IPS-20b (cell line): ENCODE data around the gene ATP9A.

Experiments used
- H3K27ac ChIP-seq: one replicate; pipeline ENCODE4 v1.5.1; 2013; ENCODE audit warnings: low read length
- H3K27me3 ChIP-seq: 2 replicates; pipeline ENCODE4 v1.6.1; 2013; ENCODE audit warnings: mild to moderate bottlenecking, low read length, inconsistent platforms; ENCODE audit not compliant: insufficient read depth
- H3K36me3 ChIP-seq: 2 replicates; pipeline ENCODE4 v1.6.1; 2013; ENCODE audit warnings: low read depth, mild to moderate bottlenecking, inconsistent platforms, low read length, moderate library complexity; ENCODE audit not compliant: insufficient read depth
- H3K4me1 ChIP-seq: 2 replicates; pipeline ENCODE4 v1.6.1; 2013; ENCODE audit warnings: mild to moderate bottlenecking, control low read depth, inconsistent platforms, low read length, moderate library complexity; ENCODE audit not compliant: insufficient read depth
- H3K4me3 ChIP-seq: 2 replicates; pipeline ENCODE4 v1.5.1; 2013; ENCODE audit warnings: mild to moderate bottlenecking, low read length, inconsistent platforms
- H3K9ac ChIP-seq: 2 replicates; pipeline ENCODE4 v1.6.1; 2013; ENCODE audit warnings: low read depth, mild to moderate bottlenecking, inconsistent platforms, low read length, moderate library complexity
- H3K9me3 ChIP-seq: 2 replicates; pipeline ENCODE4 v1.6.1; 2013; ENCODE audit warnings: mild to moderate bottlenecking, low read depth, low read length, inconsistent platforms; ENCODE audit not compliant: insufficient read depth

The ATP9A gene

GRCh38 chr20:51713213-51713598 lies 55.0 kb downstream of the ATP9A start:
- no peak overlapping the region for H3K4me3 ChIP-seq
- no peaks in the 10 kb centered on the region for H3K27me3 ChIP-seq
- no peak overlapping the region for H3K27ac ChIP-seq
- H3K9ac ChIP-seq, result no peak overlapping the region
- no peaks in the 10 kb centered on the region for H3K36me3 ChIP-seq
- peaks cover 17% of the 10 kb centered on the region for H3K4me1 ChIP-seq
- H3K9me3 ChIP-seq, result no peaks in the 10 kb centered on the region

GRCh38 chr20:51712501-51713212 lies 55.5 kb downstream of the ATP9A start:
- no peaks in the 10 kb centered on the region for H3K36me3 ChIP-seq
- no peaks in the 10 kb centered on the region for H3K9me3 ChIP-seq
- no peak overlapping the region for H3K9ac ChIP-seq
- no peaks in the 10 kb centered on the region for H3K27me3 ChIP-seq
- H3K4me3 ChIP-seq, result no peak overlapping the region
- H3K4me1 ChIP-seq, result peaks cover 17% of the 10 kb centered on the region
- H3K27ac ChIP-seq, result no peak overlapping the region

GRCh38 chr20:51711426-51711825 lies 56.8 kb downstream of the ATP9A start:
- Histone ChIP-seq H3K27ac (peak overlapping the region; percentile 0), H3K9ac (peak overlapping the region; percentile 56; the same call in 1 of the 2 replicates), H3K9me3 (no peaks in the 10 kb centered on the region), H3K4me3 (peak overlapping the region; percentile 39; the same call in 1 of the 2 replicates), H3K36me3 (no peaks in the 10 kb centered on the region), H3K27me3 (no peaks in the 10 kb centered on the region), H3K4me1 (peaks cover 17% of the 10 kb centered on the region)

- no peaks in the 10 kb centered on the region for H3K9me3 ChIP-seq
- H3K36me3 ChIP-seq, result no peaks in the 10 kb centered on the region
- H3K4me1 ChIP-seq, result peaks cover 24% of the 10 kb centered on the region
- peak overlapping the region; percentile 3 for H3K27ac ChIP-seq
- peak overlapping the region; percentile 56; the same call in 1 of the 2 replicates for H3K9ac ChIP-seq
- H3K4me3 ChIP-seq, result peak overlapping the region; percentile 39; the same call in 1 of the 2 replicates
- no peaks in the 10 kb centered on the region for H3K27me3 ChIP-seq
Observed at GRCh38 chr20:51710361-51710894, 57.8 kb downstream of the ATP9A start.

GRCh38 chr20:51705400-51705799 lies 62.8 kb downstream of the ATP9A start:
- Histone ChIP-seq H3K9ac (0 out of 2 replicates have a peak overlapping the region, but pooled peaks have one; percentile 24), H3K27me3 (no peaks in the 10 kb centered on the region), H3K4me1 (peaks cover 34% of the 10 kb centered on the region), H3K9me3 (no peaks in the 10 kb centered on the region), H3K27ac (no peak overlapping the region), H3K4me3 (peak overlapping the region; percentile 13; the same call in 1 of the 2 replicates), H3K36me3 (no peaks in the 10 kb centered on the region)

GRCh38 chr20:51703400-51704287 lies 64.5 kb downstream of the ATP9A start:
- Histone ChIP-seq H3K27me3 (no peaks in the 10 kb centered on the region), H3K4me3 (no peak overlapping the region), H3K9ac (0 out of 2 replicates have a peak overlapping the region, but pooled peaks have one; percentile 2), H3K36me3 (no peaks in the 10 kb centered on the region), H3K27ac (no peak overlapping the region), H3K4me1 (peaks cover 34% of the 10 kb centered on the region), H3K9me3 (no peaks in the 10 kb centered on the region)

- Histone ChIP-seq H3K4me1 (peaks cover 34% of the 10 kb centered on the region), H3K4me3 (no peak overlapping the region), H3K36me3 (no peaks in the 10 kb centered on the region), H3K9ac (0 out of 2 replicates have a peak overlapping the region, but pooled peaks have one; percentile 3), H3K27ac (no peak overlapping the region), H3K27me3 (no peaks in the 10 kb centered on the region), H3K9me3 (no peaks in the 10 kb centered on the region)
Observed at GRCh38 chr20:51702556-51702955, 65.6 kb downstream of the ATP9A start.

GRCh38 chr20:51700809-51701285 lies 67.3 kb downstream of the ATP9A start:
- no peaks in the 10 kb centered on the region for H3K36me3 ChIP-seq
- H3K27ac ChIP-seq, result no peak overlapping the region
- peaks cover 41% of the 10 kb centered on the region for H3K4me1 ChIP-seq
- no peaks in the 10 kb centered on the region for H3K27me3 ChIP-seq
- H3K9ac ChIP-seq, result no peak overlapping the region
- H3K4me3 ChIP-seq, result no peak overlapping the region
- H3K9me3 ChIP-seq, result no peaks in the 10 kb centered on the region

- Histone ChIP-seq H3K36me3 (no peaks in the 10 kb centered on the region), H3K4me3 (no peak overlapping the region), H3K27ac (no peak overlapping the region), H3K9ac (no peak overlapping the region), H3K4me1 (peaks cover 28% of the 10 kb centered on the region), H3K27me3 (no peaks in the 10 kb centered on the region), H3K9me3 (no peaks in the 10 kb centered on the region)
Observed at GRCh38 chr20:51698252-51698651, 69.9 kb downstream of the ATP9A start.

GRCh38 chr20:51697096-51697826 lies 70.9 kb downstream of the ATP9A start:
- Histone ChIP-seq H3K9me3 (no peaks in the 10 kb centered on the region), H3K4me3 (no peak overlapping the region), H3K36me3 (no peaks in the 10 kb centered on the region), H3K9ac (peak overlapping the region; percentile 76; the same call in 1 of the 2 replicates), H3K27me3 (no peaks in the 10 kb centered on the region), H3K27ac (peak overlapping the region; percentile 4), H3K4me1 (peaks cover 22% of the 10 kb centered on the region)
